Common myeloid progenitor, CD34-positive (primary cell): ENCODE measurements around the gene SEPTIN5.

Source experiments
- CTCF ChIA-PET: fragments of 350-600 bp; sonication (Branson Sonifier 250); formaldehyde crosslinking; loops from one replicate; lab custom pipeline; 2021; ENCODE audit warnings: antibody characterized with exemption; lab: Charles Lee
- POLR2A ChIA-PET: fragments of 350-600 bp; sonication (Branson Sonifier 250); formaldehyde crosslinking; loops from one replicate; lab custom pipeline; 2021; ENCODE audit warnings: antibody characterized with exemption; lab: Charles Lee
- DNase-seq, 3 donors: peaks; one replicate each; pipeline versions ENCODE4 v3.0.0 to v3.0.0-alpha.2; 2013
- H3K27ac ChIP-seq, 2 experiments: 1 replicate in 1 of 2; 2 replicates in 1 of 2; pipeline ENCODE4 v1.7.0; 2013; ENCODE audit warnings: inconsistent platforms in 2 of 2, low read length in 2 of 2, mild to moderate bottlenecking in 2 of 2, low read depth in 1 of 2, moderate library complexity in 1 of 2; ENCODE audit not compliant: severe bottlenecking in 2 of 2, insufficient read depth in 1 of 2, poor library complexity in 1 of 2
- H3K27me3 ChIP-seq, 5 experiments: replicated peaks in 2 of 5; 1 replicate in 3 of 5; 2 replicates in 2 of 5; pipeline versions ENCODE4 v1.6.1 to v1.7.0; 2013; ENCODE audit warnings: low read length in 4 of 5, mild to moderate bottlenecking in 2 of 5, moderate library complexity in 2 of 5, inconsistent platforms in 1 of 5; ENCODE audit not compliant: insufficient read depth in 5 of 5, control insufficient read depth in 4 of 5
- H3K36me3 ChIP-seq, 4 experiments: 1 replicate in 2 of 4; 2 replicates in 2 of 4; pipeline versions ENCODE4 v1.6.1 to v1.7.0; 2013; ENCODE audit warnings: low read length in 3 of 4, control low read depth in 1 of 4, mild to moderate bottlenecking in 1 of 4; ENCODE audit not compliant: control insufficient read depth in 4 of 4, insufficient read depth in 4 of 4
- H3K4me1 ChIP-seq, 4 experiments: 1 replicate in 3 of 4; 2 replicates in 1 of 4; pipeline versions ENCODE4 v1.6.1 to v1.7.1; 2013; ENCODE audit warnings: low read length in 3 of 4, mild to moderate bottlenecking in 3 of 4, control low read depth in 1 of 4, inconsistent platforms in 1 of 4, moderate library complexity in 1 of 4; ENCODE audit not compliant: control insufficient read depth in 4 of 4, insufficient read depth in 4 of 4; ENCODE audit errors: control extremely low read depth in 1 of 4
- H3K4me3 ChIP-seq, 7 experiments: 1 replicate in 4 of 7; 2 replicates in 3 of 7; pipeline versions ENCODE4 v1.5.1 to v1.7.0; 2013; ENCODE audit warnings: mild to moderate bottlenecking in 7 of 7, low read length in 6 of 7, moderate library complexity in 6 of 7, inconsistent platforms in 2 of 7, low read depth in 2 of 7, control low read depth in 1 of 7; ENCODE audit not compliant: insufficient read depth in 4 of 7, control insufficient read depth in 1 of 7; ENCODE audit errors: extremely low read depth in 1 of 7
- H3K9me3 ChIP-seq, 5 experiments: 1 replicate in 4 of 5; 2 replicates in 1 of 5; pipeline versions ENCODE4 v1.6.1 to v1.7.1; 2013; ENCODE audit warnings: low read length in 4 of 5, mild to moderate bottlenecking in 2 of 5, inconsistent platforms in 1 of 5, low read depth in 1 of 5, moderate library complexity in 1 of 5; ENCODE audit not compliant: control insufficient read depth in 4 of 5, insufficient read depth in 2 of 5; ENCODE audit errors: control extremely low read depth in 1 of 5
- WGBS: methylation state at CpG from one replicate; pipeline ENCODE4 v1.1.5; 2013; ENCODE audit not compliant: insufficient coverage; 5-methylcytosine and 5-hydroxymethylcytosine counted together

SEPTIN5 gene

GRCh38 chr22:19680911-19681862 is 33.1 kb upstream of the SEPTIN5 start:
- H3K4me1 ChIP-seq, result peaks cover 0 to 3% (median 0%) of the 10 kb centered on the region in 4 experiments
- no peak overlapping the region for H3K27ac ChIP-seq
- H3K36me3 ChIP-seq, result no peaks in the 10 kb centered on the region
- peaks cover 0 to 2% (median 0%) of the 10 kb centered on the region in 5 experiments for H3K27me3 ChIP-seq
- WGBS, result 100% methylated on average over 4 of the region's 11 CpGs
- ChIA-PET POLR2A (no interaction called here), CTCF (interaction anchor here (0.9 to 1.9 kb wide), 7 partner anchors 8 to 232 kb away, joined by 3 to 14 read pairs (median 4); no protein-coding TSS in a partner anchor)
- no peak for DNase-seq
- peaks cover 0 to 3% (median 0%) of the 10 kb centered on the region in 5 experiments for H3K9me3 ChIP-seq
- no peak overlapping the region for H3K4me3 ChIP-seq

DNA sequence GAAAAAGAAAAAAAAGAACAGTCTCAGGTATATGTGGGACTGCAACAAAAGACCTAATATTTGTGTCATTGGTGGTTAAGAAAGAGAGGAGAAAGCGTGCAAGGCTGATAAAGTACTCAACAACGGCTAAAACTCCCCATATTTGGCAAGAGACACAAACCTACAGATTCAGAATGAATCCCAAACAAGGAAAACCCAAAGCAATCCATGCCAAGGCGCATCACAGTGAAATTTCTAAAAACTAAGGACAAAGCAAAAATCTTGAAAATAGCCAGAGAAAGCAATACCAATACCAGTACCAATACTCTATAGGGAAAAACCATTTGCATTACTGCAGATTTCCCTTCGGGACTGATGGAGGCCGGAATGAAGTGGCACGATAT is 32.4 kb upstream of the SEPTIN5 start:
- Histone ChIP-seq H3K4me3 (no peak overlapping the region), H3K36me3 (no peaks in the 10 kb centered on the region), H3K27me3 (peaks cover 0 to 1% (median 0%) of the 10 kb centered on the region in 5 experiments), H3K4me1 (peaks cover 0 to 3% (median 0%) of the 10 kb centered on the region in 4 experiments), H3K9me3 (peaks cover 0 to 3% (median 0%) of the 10 kb centered on the region in 5 experiments), H3K27ac (no peak overlapping the region)
- POLR2A ChIA-PET, result no interaction called here
- 100% methylated on average over 4 of the region's 6 CpGs for WGBS
- no peak for DNase-seq
- CTCF ChIA-PET, result interaction anchor here (0.9 to 1.9 kb wide), 3 partner anchors 11 to 229 kb away, joined by 3 to 4 read pairs (median 4); no protein-coding TSS in a partner anchor

DNA sequence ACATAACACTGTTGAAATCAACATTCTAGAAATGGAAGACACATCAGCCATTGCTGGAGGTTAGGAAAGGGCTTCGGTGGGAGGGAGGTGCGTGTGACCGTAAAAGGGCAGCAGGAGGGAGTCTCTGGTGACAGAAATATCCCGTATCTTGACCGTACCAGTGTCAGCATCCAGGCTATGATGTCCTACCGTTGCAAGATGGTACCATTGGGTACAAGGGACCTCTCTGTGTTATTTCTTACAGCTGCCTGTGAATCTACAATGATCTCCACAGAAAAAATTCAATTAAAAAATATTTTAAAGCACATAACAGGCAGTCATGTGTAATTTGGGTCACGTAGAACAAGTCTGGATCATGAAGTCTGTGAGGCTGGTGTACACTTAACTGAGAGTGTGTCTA is 27.4 kb upstream of the SEPTIN5 start:
- no peak for DNase-seq
- Histone ChIP-seq H3K27ac (no peak overlapping the region), H3K4me3 (no peak overlapping the region), H3K9me3 (no peaks in the 10 kb centered on the region), H3K36me3 (no peaks in the 10 kb centered on the region), H3K27me3 (peaks cover 0 to 5% (median 0%) of the 10 kb centered on the region in 5 experiments), H3K4me1 (peaks cover 0 to 8% (median 3%) of the 10 kb centered on the region in 4 experiments)
- 93% methylated on average over 7 of the region's 7 CpGs for WGBS
- ChIA-PET CTCF (no interaction called here), POLR2A (no interaction called here)

GRCh38 chr22:19687561-19688300 is 26.6 kb upstream of the SEPTIN5 start:
- Histone ChIP-seq H3K4me3 (no peak overlapping the region), H3K27ac (no peak overlapping the region)
- POLR2A ChIA-PET, result interaction anchor here (0.5 kb wide), 1 partner anchor 151 kb away, joined by 5 read pairs; no protein-coding TSS in a partner anchor

DNA sequence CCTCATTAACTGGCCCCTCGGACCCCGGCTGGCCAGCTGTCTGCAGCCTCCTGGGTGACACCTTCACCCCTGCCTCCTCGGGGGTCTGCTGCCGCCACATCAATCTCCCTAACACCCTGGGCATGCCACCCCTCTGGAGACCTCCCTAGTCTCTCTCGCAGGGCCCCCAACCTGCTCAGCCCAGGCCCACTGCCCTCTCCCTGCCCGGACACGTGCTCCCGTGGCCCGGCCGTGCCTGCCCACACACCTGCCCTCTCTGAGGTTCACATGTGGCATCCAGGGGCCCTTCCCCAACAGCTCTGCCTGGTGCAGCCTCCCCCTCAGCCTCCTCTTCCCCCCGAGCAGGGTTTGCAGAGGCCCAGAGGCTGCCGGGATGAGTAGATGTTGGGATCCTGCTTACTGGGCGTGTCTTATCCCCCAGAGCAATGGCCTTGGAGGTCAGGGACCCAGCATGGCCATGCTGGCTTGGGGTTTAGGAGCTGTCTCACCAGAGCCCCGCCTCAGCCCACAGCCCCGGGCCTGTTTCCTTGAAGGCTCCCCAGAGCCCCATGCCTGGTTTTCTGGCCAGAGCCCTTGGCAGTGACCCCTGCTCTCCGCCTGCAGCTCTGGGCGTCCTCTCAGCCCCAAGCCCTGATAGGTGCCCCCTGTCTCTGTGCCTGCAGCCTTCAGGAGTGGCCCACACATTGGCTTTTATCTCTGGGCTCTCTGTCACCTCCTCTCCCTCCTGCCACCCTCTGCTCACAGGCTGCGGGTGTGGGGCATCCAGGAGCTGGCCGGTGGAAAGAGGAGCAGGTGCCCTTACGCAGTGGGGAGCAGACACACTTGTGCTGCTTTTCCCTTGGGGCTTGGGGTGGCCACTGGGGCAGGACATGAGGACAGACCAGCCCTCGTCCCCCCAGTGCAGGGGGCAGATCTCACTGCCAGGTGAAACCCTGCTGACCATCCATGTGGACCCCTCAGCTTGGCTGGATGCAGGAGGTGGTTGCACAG is 25.7 kb upstream of the SEPTIN5 start:
- Histone ChIP-seq H3K27ac (no peak overlapping the region), H3K4me3 (no peak overlapping the region), H3K27me3 (peaks cover 0 to 3% (median 0%) of the 10 kb centered on the region in 5 experiments), H3K4me1 (peaks cover 0 to 8% (median 3%) of the 10 kb centered on the region in 4 experiments), H3K36me3 (no peaks in the 10 kb centered on the region), H3K9me3 (no peaks in the 10 kb centered on the region)
- no peak for DNase-seq
- ChIA-PET CTCF (interaction anchor here (1.0 to 1.9 kb wide), 6 partner anchors 9 to 56 kb away, joined by 3 to 14 read pairs (median 4); no protein-coding TSS in a partner anchor), POLR2A (interaction anchor here (1.3 kb wide), 1 partner anchor 12 kb away, joined by 4 read pairs; no protein-coding TSS in a partner anchor)
- 84% methylated on average over 13 of the region's 21 CpGs for WGBS

More at GRCh38 chr22:19687561-19688300, 26.6 kb upstream of the SEPTIN5 start:
- no peaks in the 10 kb centered on the region for H3K36me3 ChIP-seq
- H3K9me3 ChIP-seq, result no peaks in the 10 kb centered on the region
- DNase-seq, result peak in 1 of 3 donors; percentile 5
- 93% methylated on average over 17 of the region's 22 CpGs for WGBS
- CTCF ChIA-PET, result interaction anchor here (1.0 to 1.9 kb wide), 3 partner anchors 8 to 19 kb away, joined by 4 to 8 read pairs (median 5); no protein-coding TSS in a partner anchor
- H3K4me1 ChIP-seq, result peaks cover 0 to 8% (median 3%) of the 10 kb centered on the region in 4 experiments
- peaks cover 0 to 3% (median 0%) of the 10 kb centered on the region in 5 experiments for H3K27me3 ChIP-seq

DNA sequence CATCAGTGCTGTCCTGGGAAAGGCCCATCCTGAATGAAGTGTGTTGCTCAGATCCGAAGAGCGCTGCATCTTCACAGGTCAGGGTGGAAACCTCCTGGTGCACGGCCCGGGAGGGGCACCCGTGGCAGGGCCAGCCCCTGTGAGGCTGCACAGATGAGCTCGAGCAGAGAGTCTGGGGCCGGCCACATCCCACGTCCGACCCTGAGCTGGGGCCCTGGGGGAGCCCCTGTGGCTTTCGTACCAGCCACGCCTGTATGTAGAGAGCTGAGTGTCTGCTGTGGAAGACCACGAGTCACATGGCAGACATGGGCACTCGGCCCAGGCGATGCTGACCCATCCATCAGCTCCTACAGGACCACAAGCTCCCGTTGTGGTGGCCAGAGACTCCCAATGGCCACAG is 24.9 kb upstream of the SEPTIN5 start:
- H3K9me3 ChIP-seq, result no peaks in the 10 kb centered on the region
- ChIA-PET POLR2A (interaction anchor here (1.3 kb wide), 1 partner anchor 12 kb away, joined by 4 read pairs; no protein-coding TSS in a partner anchor), CTCF (interaction anchor here (0.7 to 1.9 kb wide), 6 partner anchors 9 to 57 kb away, joined by 3 to 14 read pairs (median 4); no protein-coding TSS in a partner anchor)
- H3K4me1 ChIP-seq, result peaks cover 0 to 8% (median 3%) of the 10 kb centered on the region in 4 experiments
- H3K36me3 ChIP-seq, result no peaks in the 10 kb centered on the region
- no peak overlapping the region for H3K4me3 ChIP-seq
- no peak for DNase-seq
- H3K27me3 ChIP-seq, result peaks cover 0 to 3% (median 0%) of the 10 kb centered on the region in 5 experiments
- H3K27ac ChIP-seq, result no peak overlapping the region
- 65% methylated on average over 15 of the region's 15 CpGs for WGBS
